Upper lobe of left lung (tissue), 6 donors: Measurements from ENCODE around the gene SLC25A45. TPM values are rescaled to one million over a fixed set of nuclear protein-coding genes. Genes with fewer than 3 reads are reported as not detected.
A peak's percentile ranks its signal among the peaks of the same experiment; 100 is the strongest.

Source experiments
- ATAC-seq, 2 donors: fragments of 200-7000 bp; cut with Tn5 transposase; one replicate each; pipeline ENCODE4 v1.9.1; 2022; ENCODE audit warnings: mild to moderate bottlenecking in 2 of 2, moderate library complexity in 2 of 2; ENCODE audit not compliant: low FRiP score in 2 of 2
- DNase-seq, 2 donors: peaks; one replicate each; pipeline ENCODE4 v3.0.0-alpha.2; 2019 to 2020
- H3K27ac ChIP-seq, 4 donors: fragments of 200-600 bp; sonication (generic); one replicate each; pipeline ENCODE4 v1.5.1; 2016 to 2019
- H3K27me3 ChIP-seq, 4 donors: fragments of 200-600 bp; sonication (generic); one replicate each; pipeline ENCODE4 v1.5.1; 2017 to 2019
- H3K36me3 ChIP-seq, 4 donors: fragments of 200-600 bp; sonication (generic); one replicate each; pipeline ENCODE4 v1.5.1; 2016 to 2019
- H3K4me1 ChIP-seq, 4 donors: fragments of 200-600 bp; sonication (generic); one replicate each; pipeline ENCODE4 v1.5.1; 2018 to 2019
- H3K4me3 ChIP-seq, 4 donors: fragments of 200-600 bp; sonication (generic); one replicate each; pipeline ENCODE4 v1.5.1; 2017 to 2019; ENCODE audit warnings: mild to moderate bottlenecking in 2 of 4, moderate library complexity in 1 of 4
- H3K9me3 ChIP-seq, 4 donors: fragments of 200-600 bp; sonication (generic); one replicate each; pipeline ENCODE4 v1.5.1; 2018 to 2019
- CTCF ChIP-seq, 6 experiments: fragments of 450-650 bp in 4 of 6; fragments of 200-600 bp in 2 of 6; sonication (generic) in 2 of 6; IDR thresholded peaks; one replicate each; pipeline ENCODE4 v1.5.1; 2016 to 2019; ENCODE audit warnings: antibody characterized with exemption in 6 of 6
- EP300 ChIP-seq, 4 donors: sonication (generic); formaldehyde crosslinking; IDR thresholded peaks; one replicate each; pipeline ENCODE4 v1.5.1; 2017; ENCODE audit warnings: antibody characterized with exemption in 4 of 4, control low read depth in 2 of 4
- POLR2A ChIP-seq, 4 donors: fragments of 450-650 bp; IDR thresholded peaks; one replicate each; pipeline ENCODE4 v1.5.1; 2016 to 2017; ENCODE audit warnings: antibody characterized with exemption in 4 of 4, mild to moderate bottlenecking in 2 of 4
- POLR2AphosphoS5 ChIP-seq, 2 donors: sonication (generic); formaldehyde crosslinking; IDR thresholded peaks; one replicate each; pipeline ENCODE4 v1.5.1; 2017; ENCODE audit warnings: antibody characterized with exemption in 2 of 2
- WGBS, 2 donors: methylation state at CpG; one replicate each; pipeline ENCODE4 v1.1.5; 2017 to 2018; 5-methylcytosine and 5-hydroxymethylcytosine counted together
- total RNA-seq, 6 donors: library from RNA; depleted of rRNA in 4 of 6; stranded (reverse); fragments of >200 nt in 4 of 6; gene quantifications; one replicate each; pipeline versions ENCODE4 v1.1.0 to v1.2.1, GENCODE V29; 2016 to 2021
- donor health status: DM: no; HTN: no; CAD: no; lungs with moderate emphysema.
- donor health status: DM: no; HTN: yes; CAD: no; lungs with severe emphysema.

Gene SLC25A45
- total RNA-seq, 6 donors from 2014 or later, result 5.5 to 40.8 (median 19.4) TPM

DNA sequence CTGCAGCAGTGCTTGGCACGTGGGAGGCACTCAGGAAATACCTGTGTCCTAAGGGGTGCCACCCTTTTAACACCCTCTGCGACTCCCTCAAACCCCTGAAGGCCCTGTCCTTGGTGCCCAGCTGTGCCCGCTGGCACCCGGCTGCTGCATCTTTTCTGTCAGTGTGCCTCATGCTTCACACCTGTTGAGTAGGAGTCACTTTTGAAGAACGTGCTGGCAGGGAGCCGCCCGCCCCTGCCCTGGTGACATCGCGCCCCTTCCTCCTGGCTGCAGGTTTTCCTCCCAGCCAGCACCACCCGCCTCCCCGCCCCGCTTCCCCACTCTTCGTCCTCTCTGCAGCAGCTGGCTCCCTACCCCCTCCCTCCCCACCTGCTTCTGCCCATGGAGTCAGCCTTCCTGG is 21.8 kb upstream of the SLC25A45 start:
- 70 to 91% methylated on average over 12 to 13 of the region's 13 CpGs for WGBS, 2 donors
- Histone ChIP-seq H3K4me1 (peaks cover 0 to 9% (median 4%) of the 10 kb centered on the region in 4 donors), H3K27me3 (no peaks in the 10 kb centered on the region), H3K36me3 (peaks cover 24 to 98% (median 73%) of the 10 kb centered on the region in 4 donors), H3K4me3 (no peak overlapping the region), H3K9me3 (no peaks in the 10 kb centered on the region), H3K27ac (peak overlapping the region in 2 of 4 donors; percentile 52 to 60)
- TF ChIP-seq CTCF (IDR thresholded peaks at IDR 0.05), result no peak
- no peak for TF ChIP-seq POLR2AphosphoS5 (IDR thresholded peaks at IDR 0.05)
- TF ChIP-seq EP300 (IDR thresholded peaks at IDR 0.05), result no peak
- TF ChIP-seq POLR2A (IDR thresholded peaks at IDR 0.05), result no peak
- ATAC-seq (no peak), DNase-seq (peak in 1 of 2 donors; percentile 61)

DNA sequence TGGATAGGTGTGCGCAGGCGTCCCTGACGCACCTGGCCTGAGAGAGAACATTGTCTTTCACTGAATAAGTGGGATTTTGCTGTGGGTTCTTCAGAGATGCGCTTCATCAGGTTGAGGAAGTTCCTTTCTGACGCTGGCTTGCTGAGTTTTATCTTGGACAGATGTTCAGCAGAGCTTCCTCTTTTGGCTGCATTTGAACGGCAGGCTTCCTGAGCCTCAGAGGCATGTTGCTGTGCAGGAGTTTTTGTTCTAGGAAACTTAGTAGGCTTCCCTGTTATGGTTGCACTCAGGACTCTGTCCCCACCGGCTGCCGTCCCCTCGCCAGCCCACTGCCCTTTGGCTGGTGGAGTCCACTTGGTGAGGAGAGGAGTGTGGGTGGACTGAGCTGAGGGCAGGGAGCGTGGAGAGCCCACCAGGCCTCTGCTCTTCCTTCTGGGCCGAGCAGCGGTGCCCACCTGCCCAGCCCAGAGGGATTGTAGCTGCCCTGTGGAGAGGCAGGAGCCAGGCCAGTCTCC is 21.2 kb upstream of the SLC25A45 start:
- WGBS, 2 donors, result 57 to 88% methylated on average over 5 to 12 of the region's 12 CpGs
- Histone ChIP-seq H3K27ac (peak overlapping the region in 3 of 4 donors; percentile 29 to 60 (median 52)), H3K9me3 (no peaks in the 10 kb centered on the region), H3K4me3 (no peak overlapping the region), H3K36me3 (peaks cover 25 to 98% (median 73%) of the 10 kb centered on the region in 4 donors), H3K27me3 (no peaks in the 10 kb centered on the region), H3K4me1 (peaks cover 0 to 9% (median 4%) of the 10 kb centered on the region in 4 donors)
- TF ChIP-seq POLR2A (IDR thresholded peaks at IDR 0.05), result no peak
- TF ChIP-seq EP300 (IDR thresholded peaks at IDR 0.05), result no peak
- no peak for TF ChIP-seq CTCF (IDR thresholded peaks at IDR 0.05)
- no peak for TF ChIP-seq POLR2AphosphoS5 (IDR thresholded peaks at IDR 0.05)
- ATAC-seq (peak; percentile 3 to 69), DNase-seq (peak; percentile 55 to 61)

GRCh38 chr11:65402790-65403189 is 20.3 kb upstream of the SLC25A45 start:
- Histone ChIP-seq H3K27ac (no peak overlapping the region), H3K4me3 (no peak overlapping the region), H3K36me3 (peaks cover 28 to 98% (median 74%) of the 10 kb centered on the region in 4 donors), H3K9me3 (no peaks in the 10 kb centered on the region), H3K4me1 (peaks cover 0 to 9% (median 4%) of the 10 kb centered on the region in 4 donors), H3K27me3 (no peaks in the 10 kb centered on the region)
- TF ChIP-seq CTCF (IDR thresholded peaks at IDR 0.05) (no peak), POLR2AphosphoS5 (IDR thresholded peaks at IDR 0.05) (no peak), EP300 (IDR thresholded peaks at IDR 0.05) (no peak), POLR2A (IDR thresholded peaks at IDR 0.05) (no peak)
- ATAC-seq (no peak), DNase-seq (no peak)
- WGBS, 2 donors, result 77 to 82% methylated on average over 2 of the region's 2 CpGs

DNA sequence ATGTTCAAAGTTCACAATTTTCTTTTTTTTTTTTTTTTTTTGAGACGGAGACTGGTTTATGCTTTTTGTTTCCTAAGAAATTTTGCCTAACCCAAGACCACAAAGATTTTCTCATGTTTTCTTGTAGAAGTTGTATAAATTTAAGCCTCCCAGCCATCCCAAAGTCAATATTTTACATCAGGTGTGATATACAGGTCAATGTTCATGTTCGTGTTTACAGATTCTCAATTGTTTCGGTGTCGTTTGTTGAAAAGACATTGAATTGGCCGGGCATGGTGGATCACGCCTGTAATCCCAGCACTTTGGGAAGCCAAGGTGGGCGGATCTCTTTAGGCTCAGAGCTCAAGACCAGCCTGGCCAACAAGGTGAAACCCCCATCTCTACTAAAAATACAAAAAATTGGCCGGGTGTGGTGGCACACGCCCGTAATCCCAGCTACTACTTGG is 19.4 kb upstream of the SLC25A45 start:
- H3K27ac ChIP-seq, result no peak overlapping the region
- ATAC-seq (no peak), DNase-seq (no peak)
- TF ChIP-seq EP300 (IDR thresholded peaks at IDR 0.05) (no peak), POLR2A (IDR thresholded peaks at IDR 0.05) (no peak), POLR2AphosphoS5 (IDR thresholded peaks at IDR 0.05) (no peak), CTCF (IDR thresholded peaks at IDR 0.05) (no peak)
- H3K4me3 ChIP-seq, result no peak overlapping the region
- peaks cover 0 to 9% (median 4%) of the 10 kb centered on the region in 4 donors for H3K4me1 ChIP-seq
- no peaks in the 10 kb centered on the region for H3K27me3 ChIP-seq
- peaks cover 32 to 98% (median 78%) of the 10 kb centered on the region in 4 donors for H3K36me3 ChIP-seq
- no peaks in the 10 kb centered on the region for H3K9me3 ChIP-seq
- WGBS, 2 donors, result 85% methylated on average over 10 of the region's 10 CpGs
